H54 (cell line): ENCODE results near the gene TSPAN1.
"Not testable (repeated sequence)": the region's sequence is repeated elsewhere in the genome, so short reads cannot be mapped to it uniquely, and the experiment has no call there.

Source experiments
- DNase-seq: peaks from one replicate; pipeline ENCODE4 v3.0.0; 2011; ENCODE audit warnings: low spot score, mixed read lengths; ENCODE audit not compliant: insufficient read length
- FAIRE-seq: peaks from 3 replicates; lab custom pipeline; 2011; peaks lifted over from hg19 to GRCh38; lab: Jason Lieb, UNC
- POLR2A ChIP-seq: IDR thresholded peaks from 2 replicates; pipeline ENCODE4 v1.6.1; 2011; ENCODE audit warnings: low read depth, mild to moderate bottlenecking, low read length

Gene TSPAN1

GRCh38 chr1:46199233-46199749 lies 24.4 kb downstream of the TSPAN1 start:
- FAIRE-seq (no peak), DNase-seq (no peak)
- no peak for TF ChIP-seq POLR2A

DNA sequence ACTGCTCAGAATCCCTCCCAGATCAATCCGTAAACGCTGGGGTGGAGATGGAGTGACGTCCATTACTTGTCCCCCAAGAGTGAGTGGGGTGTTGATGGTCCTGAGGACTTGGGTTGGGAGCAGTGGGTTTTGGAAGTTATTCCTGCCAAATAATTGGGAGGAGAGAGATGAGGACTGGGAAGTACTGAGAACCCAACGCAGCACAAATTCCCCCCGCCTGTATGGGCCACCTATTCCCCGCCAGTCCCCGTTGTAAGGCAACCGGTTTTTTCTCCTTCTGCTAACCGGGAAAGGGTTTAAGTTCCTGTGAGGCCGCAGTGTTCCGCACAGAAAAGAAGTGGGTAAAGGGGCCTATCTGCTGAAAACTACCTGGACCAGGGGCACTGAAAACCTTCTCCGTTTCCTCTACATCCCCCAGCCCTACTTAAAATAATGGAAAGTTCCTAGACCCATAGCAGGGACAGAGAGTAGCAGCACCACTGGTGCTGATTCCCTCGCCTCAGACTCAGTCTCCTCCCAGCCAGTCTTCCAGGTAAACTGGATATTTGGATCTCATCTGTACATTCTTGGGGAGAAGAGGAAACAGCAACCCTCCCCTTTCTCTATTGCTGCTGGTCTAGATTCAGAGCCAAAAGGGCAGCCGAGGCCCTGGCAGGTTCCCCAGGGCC lies 29.0 kb downstream of the TSPAN1 start:
- FAIRE-seq (no peak), DNase-seq (no peak)
- TF ChIP-seq POLR2A: no peak

GRCh38 chr1:46204406-46204742 lies 29.5 kb downstream of the TSPAN1 start:
- DNase-seq: no peak

DNA sequence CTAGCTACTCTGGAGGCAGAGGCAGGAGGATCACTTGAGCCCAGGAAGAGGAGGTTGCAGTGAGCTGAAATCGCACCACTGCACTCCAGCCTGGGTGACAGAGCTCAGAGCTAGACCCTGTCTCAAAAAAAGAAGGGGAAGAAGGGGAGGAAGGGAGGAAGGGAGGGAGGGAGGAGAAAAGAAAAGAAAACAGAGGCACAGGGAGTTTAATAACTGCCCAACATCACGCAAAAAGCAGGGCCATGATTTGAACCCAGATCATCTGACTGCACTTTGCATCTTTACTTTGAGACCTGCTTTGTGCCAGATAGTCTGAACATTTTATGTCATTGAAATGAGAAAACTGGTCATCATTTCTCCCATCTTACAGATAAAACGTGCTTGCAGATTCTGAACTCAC lies 30.3 kb downstream of the TSPAN1 start:
- DNase-seq: no peak
- FAIRE-seq: no peak
- no peak for TF ChIP-seq POLR2A

More at GRCh38 chr1:46204406-46204742, 29.5 kb downstream of the TSPAN1 start:
- no peak for FAIRE-seq
- no peak for TF ChIP-seq POLR2A

- no peak for DNase-seq
- FAIRE-seq: no peak
- TF ChIP-seq POLR2A: no peak
These were observed 30.9 kb downstream of the TSPAN1 start for GRCh38 chr1:46205791-46206190.

GRCh38 chr1:46206399-46206798 lies 31.5 kb downstream of the TSPAN1 start:
- TF ChIP-seq POLR2A: no peak
- no peak for DNase-seq
- FAIRE-seq: no peak

DNA sequence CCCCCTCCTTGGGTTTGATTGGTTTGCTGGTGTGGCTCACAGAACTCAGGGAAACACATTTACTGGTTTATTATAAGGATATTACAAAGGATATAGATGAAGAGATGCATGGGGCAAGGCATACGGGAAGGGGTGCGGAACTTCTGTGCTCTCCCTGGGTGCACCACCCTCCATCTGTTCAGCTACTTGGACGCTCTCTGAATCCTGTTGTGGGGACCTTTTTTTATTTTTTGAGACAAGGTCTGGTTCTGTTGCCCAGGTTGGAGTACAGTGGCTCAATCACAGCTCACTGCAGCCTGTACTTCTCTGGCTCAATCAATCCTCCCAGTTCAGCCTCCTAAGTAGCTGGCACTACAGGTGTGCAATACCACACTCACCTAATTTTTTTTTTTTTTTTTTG lies 35.7 kb downstream of the TSPAN1 start:
- no peak for TF ChIP-seq POLR2A
- no peak for DNase-seq
- no peak for FAIRE-seq

DNA sequence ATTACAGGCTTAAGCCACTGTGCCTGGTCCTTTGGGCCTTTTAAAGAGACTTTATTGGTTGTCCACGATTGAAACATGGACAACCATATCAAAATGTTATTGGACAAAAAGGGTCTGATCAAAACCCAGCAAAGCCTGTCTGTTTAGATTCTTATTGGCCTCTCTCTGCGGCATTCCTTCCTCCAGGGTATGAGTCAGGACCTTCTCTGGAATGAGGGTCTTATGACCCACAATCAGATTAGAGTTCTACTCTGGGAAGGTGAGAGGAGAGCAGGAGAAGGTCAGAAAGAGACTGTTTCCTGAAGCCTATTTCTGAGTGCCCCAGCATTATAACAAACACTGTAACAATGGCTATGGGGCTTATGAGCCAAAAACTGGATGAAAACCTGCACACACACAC lies 36.2 kb downstream of the TSPAN1 start:
- FAIRE-seq (no peak), DNase-seq (no peak)
- TF ChIP-seq POLR2A: no peak

GRCh38 chr1:46215504-46215903 lies 40.6 kb downstream of the TSPAN1 start:
- no peak for FAIRE-seq
- TF ChIP-seq POLR2A: no peak

DNA sequence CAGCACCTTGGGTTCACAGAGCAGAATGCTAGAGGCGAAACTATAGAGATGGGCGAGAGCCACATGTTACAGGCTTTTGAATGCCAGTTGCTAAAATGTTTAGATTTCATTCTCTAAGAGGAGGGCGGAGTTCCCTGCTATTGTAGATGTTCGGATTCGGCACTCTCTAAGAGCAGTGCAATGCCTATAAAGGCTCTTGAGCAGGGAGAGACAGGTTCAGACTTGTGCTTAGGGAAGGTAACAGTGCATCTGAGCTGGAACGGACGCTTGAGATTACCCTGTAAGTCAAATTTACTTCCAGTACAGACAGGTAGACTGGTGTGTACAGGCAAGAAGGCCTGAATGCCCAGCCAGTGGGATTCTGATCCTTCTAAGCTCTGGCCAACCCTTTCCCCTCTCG lies 43.6 kb downstream of the TSPAN1 start:
- no peak for DNase-seq

More at GRCh38 chr1:46215504-46215903, 40.6 kb downstream of the TSPAN1 start:
- no peak for DNase-seq

GRCh38 chr1:46219551-46220520 lies 44.9 kb downstream of the TSPAN1 start:
- DNase-seq (no peak), FAIRE-seq (no peak)
- no peak for TF ChIP-seq POLR2A

More for the DNA sequence above, 43.6 kb downstream of the TSPAN1 start:
- FAIRE-seq: no peak
- TF ChIP-seq POLR2A: no peak

DNA sequence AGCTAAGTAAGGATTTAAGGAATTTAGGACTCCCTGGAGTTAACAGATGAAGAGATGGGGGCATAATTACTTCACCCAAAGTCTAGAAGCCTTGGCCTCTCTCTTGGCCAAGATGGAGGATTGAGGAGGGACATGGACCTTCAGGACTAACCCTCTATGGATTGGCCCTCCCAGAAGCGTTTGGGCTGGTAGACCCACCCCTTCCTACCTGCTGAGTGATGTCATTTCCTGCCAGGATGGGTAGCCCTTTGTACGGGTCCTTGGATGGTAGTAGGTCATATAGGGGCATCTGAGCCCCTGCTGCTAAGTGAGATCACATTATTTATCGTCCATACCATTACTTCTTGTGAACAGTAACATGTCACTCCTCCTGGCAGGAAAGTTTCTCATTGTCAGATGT lies 45.9 kb downstream of the TSPAN1 start:
- no peak for FAIRE-seq
- no peak for TF ChIP-seq POLR2A
- DNase-seq: no peak

DNA sequence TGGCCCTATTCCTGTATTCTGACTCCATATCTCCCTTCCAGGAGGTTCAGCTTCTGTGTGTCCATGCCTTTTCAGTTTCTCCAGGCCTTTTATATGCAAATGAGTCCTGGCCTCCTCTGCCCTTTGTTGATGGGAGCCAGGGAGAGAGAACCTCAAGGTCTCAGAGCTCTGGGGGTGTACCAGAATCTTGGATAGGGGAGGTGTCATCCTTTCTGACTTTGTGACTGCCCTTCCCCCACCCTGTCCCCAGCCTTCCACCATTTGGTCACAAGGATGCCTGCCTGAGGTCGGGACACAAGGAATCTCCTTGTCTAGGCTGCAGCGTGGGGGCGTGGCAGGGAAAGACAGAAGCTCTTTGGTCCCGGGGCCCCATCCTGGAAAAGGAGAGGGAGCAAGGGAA lies 46.9 kb downstream of the TSPAN1 start:
- FAIRE-seq (no peak), DNase-seq (no peak)
- no peak for TF ChIP-seq POLR2A

DNA sequence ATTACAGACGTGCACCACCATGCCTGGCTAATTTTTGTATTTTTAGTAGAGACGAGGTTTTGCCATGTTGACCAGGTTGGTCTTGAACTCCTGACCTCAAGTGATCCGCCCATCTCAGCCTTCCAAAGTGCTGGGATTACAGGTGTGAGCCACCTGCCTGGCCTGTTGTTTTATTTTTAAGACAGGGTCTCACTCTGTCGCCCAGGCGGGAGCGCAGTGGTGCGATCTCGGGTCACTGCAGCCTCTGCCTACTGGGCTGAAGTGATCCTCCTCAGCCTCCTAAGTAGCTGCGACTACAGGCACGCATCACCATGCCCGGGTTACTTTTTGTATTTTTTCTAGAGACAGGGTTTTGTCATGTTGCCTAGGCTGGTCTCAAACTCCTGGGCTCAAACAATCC lies 48.2 kb downstream of the TSPAN1 start:
- not testable (repeated sequence) for FAIRE-seq, DNase-seq
